Esophagus mucosa (tissue), 1 donor: ENCODE measurements around the gene FAM131C. TPM values are rescaled to one million over a fixed set of nuclear protein-coding genes. Genes with fewer than 3 reads are reported as not detected.
"Not testable (repeated sequence)": the region's sequence is repeated elsewhere in the genome, so short reads cannot be mapped to it uniquely, and the experiment has no call there.

ENCODE experiments used
- ATAC-seq: fragments of 200-7000 bp; cut with Tn5 transposase; one replicate; pipeline ENCODE4 v1.9.1; 2020
- total RNA-seq: library from RNA; stranded (reverse); gene quantifications from one replicate; pipeline ENCODE4 v1.2.4, GENCODE V29; 2023
- donor health status: DM: yes; HTN: yes; CAD: no.

FAM131C gene
- total RNA-seq, 1 donor from 2014 or later = 0.80 TPM

DNA sequence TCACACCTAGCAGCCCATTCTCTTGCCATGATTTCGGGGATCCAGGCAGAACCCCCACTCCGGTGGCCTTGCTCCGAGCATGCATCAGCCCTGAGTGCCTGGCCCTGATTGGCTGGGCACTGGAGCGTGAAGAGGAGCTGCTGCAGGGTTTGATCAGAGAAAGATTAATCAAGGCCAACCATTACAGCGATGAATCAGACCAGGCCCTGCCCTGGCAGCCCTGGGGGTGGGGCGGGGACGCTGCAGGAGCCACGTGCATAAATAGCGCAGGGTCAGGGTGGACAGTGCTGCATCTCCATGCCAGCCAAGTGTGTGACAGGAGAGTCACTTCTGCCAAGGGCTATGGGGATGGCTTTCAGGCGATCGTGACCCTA lies 3.4 kb upstream of the FAM131C start:
- peak; percentile 67 for ATAC-seq

- ATAC-seq = peak; percentile 49
Observed at GRCh38 chr1:16076031-16076864, 2.8 kb upstream of the FAM131C start.

DNA sequence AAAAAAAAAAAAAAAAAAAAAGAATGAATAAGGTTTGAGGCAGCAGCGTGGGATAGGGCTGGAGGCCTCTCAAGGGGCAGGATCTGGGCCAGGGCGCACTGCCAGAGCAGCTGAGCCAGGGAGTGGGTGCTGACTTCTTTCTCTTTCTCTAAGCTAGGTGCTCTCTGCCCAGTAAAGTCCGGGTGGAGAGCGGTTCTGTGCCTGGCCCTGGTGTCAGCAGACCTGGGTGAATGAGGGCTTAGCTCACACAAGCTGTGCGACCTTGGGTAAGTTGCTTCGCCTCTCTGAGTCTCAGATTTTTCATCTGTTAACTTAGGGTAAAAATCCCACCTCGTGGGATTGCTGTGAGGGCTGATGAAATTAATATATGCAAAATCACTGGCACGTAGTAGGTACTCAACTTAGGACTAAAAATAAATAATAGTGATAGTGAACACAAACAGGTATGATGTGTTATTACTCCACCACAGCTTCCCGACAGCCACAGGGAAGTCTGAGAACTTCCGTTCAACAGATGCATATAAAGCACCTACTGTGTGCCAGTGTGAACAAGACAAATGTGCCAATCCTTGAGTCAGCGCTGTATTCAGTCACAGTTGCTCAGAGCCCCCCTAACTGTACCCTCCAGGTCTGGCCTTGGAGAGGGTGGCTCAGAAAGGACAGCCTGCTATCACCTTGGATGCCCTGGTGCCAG lies 2.0 kb upstream of the FAM131C start:
- ATAC-seq = no peak

DNA sequence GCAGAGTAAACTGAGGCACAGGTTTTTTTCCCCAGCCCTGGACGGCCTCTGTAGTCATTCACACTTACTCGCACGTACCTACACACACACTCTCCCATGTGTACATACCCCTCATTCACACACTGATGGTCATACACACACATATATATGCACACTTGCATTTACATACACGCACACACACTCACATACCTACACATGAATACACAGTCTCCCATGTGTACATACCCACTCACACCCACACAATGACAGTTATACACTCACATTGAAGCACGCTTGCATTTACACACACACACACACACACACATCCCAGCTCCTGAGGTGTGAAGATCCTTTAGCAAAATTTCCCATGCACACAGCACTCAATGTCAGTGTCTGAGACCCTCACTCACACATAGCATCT lies 766 bp upstream of the FAM131C start:
- no peak for ATAC-seq

GRCh38 chr1:16072616-16073484 lies 601 bp downstream of the FAM131C start:
- ATAC-seq = no peak

GRCh38 chr1:16072095-16072494 lies 1.4 kb downstream of the FAM131C start:
- no peak for ATAC-seq

GRCh38 chr1:16071614-16072013 lies 1.8 kb downstream of the FAM131C start:
- ATAC-seq = no peak

GRCh38 chr1:16070640-16071355 lies 2.7 kb downstream of the FAM131C start:
- ATAC-seq = no peak

DNA sequence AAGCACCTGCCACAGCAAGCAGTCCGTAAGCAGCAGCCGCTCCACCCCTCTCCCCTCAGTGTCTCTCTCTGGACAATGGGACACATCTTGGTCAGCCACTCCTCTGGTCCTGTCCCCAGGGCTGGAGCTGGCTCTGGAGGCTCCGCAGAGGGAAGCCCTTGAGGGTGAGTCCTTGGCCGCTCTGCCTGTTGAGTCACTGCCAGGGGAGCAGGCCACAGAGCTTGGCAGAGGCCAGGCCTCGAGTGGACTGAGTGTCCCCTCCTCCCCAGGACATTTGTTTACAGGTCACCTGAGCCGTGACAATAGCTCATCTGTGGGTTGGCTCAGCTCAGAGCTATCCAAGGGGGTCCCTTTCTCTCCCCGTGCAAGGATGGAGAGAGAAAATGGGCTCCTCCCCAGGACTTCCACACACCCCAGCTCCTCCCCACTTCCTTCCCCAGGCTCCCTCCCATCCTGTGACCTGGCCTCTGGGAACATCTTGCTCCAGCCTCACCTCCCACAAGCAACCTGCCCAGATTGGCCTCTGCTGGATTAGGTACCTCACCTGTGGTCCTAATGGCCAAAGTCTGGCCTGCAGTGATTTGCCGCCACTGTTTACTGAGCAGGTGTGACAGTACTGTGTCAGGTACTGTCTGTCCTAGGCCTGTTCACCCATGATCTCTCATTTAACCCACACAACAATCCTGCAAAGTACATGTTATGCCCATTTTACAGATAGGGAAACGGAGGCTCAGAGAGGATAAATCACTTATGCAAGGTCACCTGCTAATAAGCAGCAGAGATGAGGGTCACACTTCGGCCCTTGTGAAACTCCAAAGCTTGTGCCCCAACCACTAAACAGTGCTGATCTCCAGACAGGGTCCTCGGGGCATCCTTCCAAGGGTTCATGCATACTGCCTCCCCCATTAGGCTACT lies 4.8 kb downstream of the FAM131C start:
- peak; percentile 19 for ATAC-seq

GRCh38 chr1:16067933-16068332 lies 5.5 kb downstream of the FAM131C start:
- no peak for ATAC-seq

DNA sequence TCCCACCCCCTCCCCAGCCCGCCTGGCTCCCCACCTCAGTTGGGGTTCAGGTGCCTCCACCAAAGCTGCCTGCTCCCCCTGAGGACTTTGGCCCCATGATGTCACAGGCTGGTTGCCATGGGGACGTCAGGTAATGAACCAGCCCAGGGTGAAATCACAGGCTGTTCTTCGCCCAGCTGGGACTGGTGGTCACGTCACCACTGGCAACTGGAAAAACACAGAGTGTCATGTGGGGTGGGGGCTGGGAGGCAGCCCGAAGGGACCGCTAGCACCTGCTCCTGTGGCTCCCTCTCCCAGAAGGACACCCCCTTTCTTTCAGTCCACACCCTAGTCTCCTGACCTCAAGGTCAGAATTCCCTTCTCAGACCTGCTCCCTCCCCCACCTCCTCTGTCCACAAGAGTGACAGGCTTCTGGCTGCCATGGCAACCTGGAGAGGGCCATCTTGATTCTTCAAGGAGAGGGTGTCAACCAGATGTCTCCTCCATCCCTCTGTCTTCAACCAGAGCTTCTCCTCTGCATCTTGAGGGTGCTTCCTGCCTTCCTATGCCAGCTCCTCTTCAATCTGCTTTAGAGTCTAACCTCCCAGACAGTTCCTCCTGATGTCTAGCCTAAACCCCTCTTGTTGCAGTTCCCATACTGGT lies 6.2 kb downstream of the FAM131C start:
- no peak for ATAC-seq

DNA sequence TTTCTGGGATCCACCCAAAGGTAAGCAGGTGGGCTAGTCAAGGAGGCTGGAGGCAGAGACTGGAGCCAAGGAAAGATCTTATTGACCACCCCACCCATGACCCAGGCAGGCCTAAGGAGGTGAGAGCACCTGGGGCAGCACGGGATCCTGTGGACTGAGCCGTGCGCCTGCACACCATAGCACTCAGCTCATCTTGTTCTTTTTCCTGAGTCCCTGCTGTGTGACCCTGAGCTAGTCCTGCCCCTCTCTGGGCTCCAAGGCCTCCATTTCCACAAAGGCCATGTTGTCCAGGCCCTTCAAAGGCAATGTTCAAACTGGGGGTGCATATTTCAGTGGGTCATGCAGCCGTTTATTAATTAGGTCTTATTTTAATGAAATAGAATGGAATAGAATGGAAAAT lies 7.2 kb downstream of the FAM131C start:
- ATAC-seq = no peak

- ATAC-seq = no peak
Observed at GRCh38 chr1:16065269-16065576, 8.2 kb downstream of the FAM131C start.

DNA sequence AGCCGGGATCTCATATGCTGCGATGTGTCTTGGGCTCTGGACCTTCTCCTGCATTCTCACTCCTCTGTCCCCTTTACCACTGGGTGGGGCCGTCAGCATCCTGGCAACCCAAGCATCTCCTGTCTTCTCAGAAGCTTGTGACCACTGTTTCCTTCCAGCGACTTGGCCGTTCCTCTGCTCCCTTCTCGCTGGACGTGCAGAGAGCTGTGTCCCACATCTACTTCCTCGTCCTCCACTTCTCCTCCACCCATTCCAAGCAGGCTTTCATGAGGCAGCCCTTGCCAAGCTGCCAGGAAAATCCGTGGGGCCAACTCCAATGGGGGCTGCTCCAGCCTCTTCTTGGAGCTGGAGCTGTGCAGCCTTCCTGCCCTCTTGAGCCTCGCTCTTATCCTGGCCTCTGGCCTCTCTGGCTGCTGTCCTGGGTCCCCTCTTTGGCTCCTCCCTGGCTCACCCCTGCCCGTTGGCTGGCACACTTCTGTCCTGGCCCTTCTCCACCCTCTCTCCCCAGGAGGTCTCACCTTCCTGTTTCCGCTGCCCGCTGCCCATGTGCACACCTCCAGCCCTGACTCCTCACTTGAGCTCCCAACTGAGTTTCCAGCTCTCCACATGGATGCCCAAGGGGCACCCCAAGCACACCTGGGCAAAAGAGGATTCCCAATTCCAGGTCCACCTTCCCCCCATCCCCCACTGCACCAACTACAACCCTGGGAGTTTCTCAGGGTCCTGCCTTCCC lies 8.7 kb downstream of the FAM131C start:
- no peak for ATAC-seq

DNA sequence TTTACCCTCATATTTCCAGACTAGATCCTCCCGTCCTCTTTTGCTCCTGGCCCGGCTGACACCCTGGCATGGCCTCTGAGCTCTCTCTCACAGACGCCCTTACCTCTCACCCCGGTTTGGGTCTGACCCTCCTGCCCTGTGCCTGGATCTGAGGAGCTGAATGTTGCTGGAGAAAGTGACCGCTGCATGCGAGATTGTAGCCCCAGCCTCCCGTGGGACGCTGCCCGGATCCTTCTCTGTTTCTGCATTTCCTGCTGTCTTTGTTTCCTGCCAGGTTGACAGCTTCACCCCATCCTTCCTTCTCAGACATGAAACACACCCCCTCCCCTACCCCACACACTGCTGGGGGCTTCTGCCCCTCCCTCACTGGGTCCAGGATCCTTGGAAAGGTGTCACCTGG lies 9.5 kb downstream of the FAM131C start:
- ATAC-seq = no peak

GRCh38 chr1:16063226-16063829 lies 10.1 kb downstream of the FAM131C start:
- no peak for ATAC-seq

DNA sequence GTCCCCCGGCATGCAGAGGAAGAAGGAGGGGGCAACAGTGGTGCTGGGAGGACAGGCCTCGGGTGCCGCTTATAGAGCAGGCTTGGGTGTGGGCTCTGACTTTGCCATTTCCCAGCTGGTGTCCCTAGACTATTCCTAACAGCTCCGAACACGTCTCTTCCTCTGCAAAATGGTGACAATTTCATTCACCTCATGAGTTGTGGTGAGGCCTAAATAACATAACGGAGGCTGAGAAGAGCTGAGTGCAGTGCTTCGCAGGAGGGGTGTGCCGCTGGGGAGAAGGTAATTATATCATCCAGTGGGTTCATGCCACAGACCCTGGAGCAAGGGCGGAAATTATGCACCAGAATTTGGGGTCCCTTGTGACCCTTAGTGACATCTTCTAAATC lies 10.8 kb downstream of the FAM131C start:
- not testable (repeated sequence) for ATAC-seq

GRCh38 chr1:16061989-16062686 lies 11.3 kb downstream of the FAM131C start:
- not testable (repeated sequence) for ATAC-seq

DNA sequence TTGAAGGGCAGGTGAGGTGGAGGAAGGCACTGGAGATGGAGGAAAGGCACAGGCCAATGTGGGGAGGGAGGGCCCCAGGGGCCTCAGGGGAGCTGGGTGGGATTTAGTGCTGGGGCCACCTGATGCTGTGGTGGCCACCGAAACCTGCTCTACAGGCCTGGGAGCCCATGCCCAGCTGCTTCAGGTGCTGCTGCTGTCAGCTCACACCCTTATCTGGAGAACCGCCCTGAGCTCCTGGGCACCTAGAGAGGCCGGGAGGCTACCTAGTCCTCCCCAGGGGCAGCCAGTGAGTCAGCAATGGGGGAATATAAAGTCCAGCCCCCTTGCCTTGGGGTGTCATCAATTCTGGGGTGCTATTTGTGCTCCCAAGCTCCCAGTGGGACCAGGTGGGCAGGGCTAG lies 12.2 kb downstream of the FAM131C start:
- ATAC-seq = peak; percentile 38
